ENCODE data around the gene TRIP10. TPM values are rescaled to one million over a fixed set of nuclear protein-coding genes. Genes with fewer than 3 reads are reported as not detected.
A peak's percentile ranks its signal among the peaks of the same experiment; 100 is the strongest.

Gene TRIP10
- total and polyA plus RNA-seq, 10 of the 15 experiments (the other 5 are each of a cell fraction or from before 2014, with no cell fraction given), result 0.79 to 54.5 (median 32.5) TPM

GRCh38 chr19:6772028-6772865 is 32.8 kb downstream of the TRIP10 start, which contains the start of gene VAV1 (continued):
- TF ChIP-seq ZNF592 (IDR thresholded peaks at IDR 0.05), result no peak
- TF ChIP-seq TCF7 (IDR thresholded peaks at IDR 0.05; ENCODE audit: borderline replicate concordance), result no peak
- peak in 1 of 2 experiments; percentile 91; a peak in 2 of 3 replicates for TF ChIP-seq EGR1 (IDR thresholded peaks at IDR 0.05; ENCODE audit: borderline replicate concordance in 1 of 2, low read depth in 2 of 2, low read length in 2 of 2)
- TF ChIP-seq, protein P1, sequence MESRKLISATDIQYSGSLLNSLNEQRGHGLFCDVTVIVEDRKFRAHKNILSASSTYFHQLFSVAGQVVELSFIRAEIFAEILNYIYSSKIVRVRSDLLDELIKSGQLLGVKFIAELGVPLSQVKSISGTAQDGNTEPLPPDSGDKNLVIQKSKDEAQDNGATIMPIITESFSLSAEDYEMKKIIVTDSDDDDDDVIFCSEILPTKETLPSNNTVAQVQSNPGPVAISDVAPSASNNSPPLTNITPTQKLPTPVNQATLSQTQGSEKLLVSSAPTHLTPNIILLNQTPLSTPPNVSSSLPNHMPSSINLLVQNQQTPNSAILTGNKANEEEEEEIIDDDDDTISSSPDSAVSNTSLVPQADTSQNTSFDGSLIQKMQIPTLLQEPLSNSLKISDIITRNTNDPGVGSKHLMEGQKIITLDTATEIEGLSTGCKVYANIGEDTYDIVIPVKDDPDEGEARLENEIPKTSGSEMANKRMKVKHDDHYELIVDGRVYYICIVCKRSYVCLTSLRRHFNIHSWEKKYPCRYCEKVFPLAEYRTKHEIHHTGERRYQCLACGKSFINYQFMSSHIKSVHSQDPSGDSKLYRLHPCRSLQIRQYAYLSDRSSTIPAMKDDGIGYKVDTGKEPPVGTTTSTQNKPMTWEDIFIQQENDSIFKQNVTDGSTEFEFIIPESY (IDR thresholded peaks at IDR 0.05), result no peak
- no peak for TF ChIP-seq ZNF24 (IDR thresholded peaks at IDR 0.05)
- TF ChIP-seq MTA3 (IDR thresholded peaks at IDR 0.05; ENCODE audit: borderline replicate concordance, low read length), result no peak
- TF ChIP-seq BMI1 (IDR thresholded peaks at IDR 0.05; ENCODE audit: borderline replicate concordance), result no peak
- TF ChIP-seq ZNF384 (IDR thresholded peaks at IDR 0.05; ENCODE audit: borderline replicate concordance, low read depth, low read length), result no peak
- TF ChIP-seq NFYA (IDR thresholded peaks at IDR 0.05; ENCODE audit: borderline replicate concordance, low read depth, low read length), result no peak
- TF ChIP-seq, protein P2, sequence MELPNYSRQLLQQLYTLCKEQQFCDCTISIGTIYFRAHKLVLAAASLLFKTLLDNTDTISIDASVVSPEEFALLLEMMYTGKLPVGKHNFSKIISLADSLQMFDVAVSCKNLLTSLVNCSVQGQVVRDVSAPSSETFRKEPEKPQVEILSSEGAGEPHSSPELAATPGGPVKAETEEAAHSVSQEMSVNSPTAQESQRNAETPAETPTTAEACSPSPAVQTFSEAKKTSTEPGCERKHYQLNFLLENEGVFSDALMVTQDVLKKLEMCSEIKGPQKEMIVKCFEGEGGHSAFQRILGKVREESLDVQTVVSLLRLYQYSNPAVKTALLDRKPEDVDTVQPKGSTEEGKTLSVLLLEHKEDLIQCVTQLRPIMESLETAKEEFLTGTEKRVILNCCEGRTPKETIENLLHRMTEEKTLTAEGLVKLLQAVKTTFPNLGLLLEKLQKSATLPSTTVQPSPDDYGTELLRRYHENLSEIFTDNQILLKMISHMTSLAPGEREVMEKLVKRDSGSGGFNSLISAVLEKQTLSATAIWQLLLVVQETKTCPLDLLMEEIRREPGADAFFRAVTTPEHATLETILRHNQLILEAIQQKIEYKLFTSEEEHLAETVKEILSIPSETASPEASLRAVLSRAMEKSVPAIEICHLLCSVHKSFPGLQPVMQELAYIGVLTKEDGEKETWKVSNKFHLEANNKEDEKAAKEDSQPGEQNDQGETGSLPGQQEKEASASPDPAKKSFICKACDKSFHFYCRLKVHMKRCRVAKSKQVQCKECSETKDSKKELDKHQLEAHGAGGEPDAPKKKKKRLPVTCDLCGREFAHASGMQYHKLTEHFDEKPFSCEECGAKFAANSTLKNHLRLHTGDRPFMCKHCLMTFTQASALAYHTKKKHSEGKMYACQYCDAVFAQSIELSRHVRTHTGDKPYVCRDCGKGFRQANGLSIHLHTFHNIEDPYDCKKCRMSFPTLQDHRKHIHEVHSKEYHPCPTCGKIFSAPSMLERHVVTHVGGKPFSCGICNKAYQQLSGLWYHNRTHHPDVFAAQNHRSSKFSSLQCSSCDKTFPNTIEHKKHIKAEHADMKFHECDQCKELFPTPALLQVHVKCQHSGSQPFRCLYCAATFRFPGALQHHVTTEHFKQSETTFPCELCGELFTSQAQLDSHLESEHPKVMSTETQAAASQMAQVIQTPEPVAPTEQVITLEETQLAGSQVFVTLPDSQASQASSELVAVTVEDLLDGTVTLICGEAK (IDR thresholded peaks at IDR 0.05; ENCODE audit: borderline replicate concordance), result no peak
- TF ChIP-seq ASH2L (IDR thresholded peaks at IDR 0.05; ENCODE audit: borderline replicate concordance, low read depth), result no peak
- peak; percentile 37 for TF ChIP-seq RAD21 (IDR thresholded peaks at IDR 0.05; ENCODE audit: insufficient read depth, low read depth, low read length)
- TF ChIP-seq, protein P3, sequence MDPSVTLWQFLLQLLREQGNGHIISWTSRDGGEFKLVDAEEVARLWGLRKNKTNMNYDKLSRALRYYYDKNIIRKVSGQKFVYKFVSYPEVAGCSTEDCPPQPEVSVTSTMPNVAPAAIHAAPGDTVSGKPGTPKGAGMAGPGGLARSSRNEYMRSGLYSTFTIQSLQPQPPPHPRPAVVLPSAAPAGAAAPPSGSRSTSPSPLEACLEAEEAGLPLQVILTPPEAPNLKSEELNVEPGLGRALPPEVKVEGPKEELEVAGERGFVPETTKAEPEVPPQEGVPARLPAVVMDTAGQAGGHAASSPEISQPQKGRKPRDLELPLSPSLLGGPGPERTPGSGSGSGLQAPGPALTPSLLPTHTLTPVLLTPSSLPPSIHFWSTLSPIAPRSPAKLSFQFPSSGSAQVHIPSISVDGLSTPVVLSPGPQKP (IDR thresholded peaks at IDR 0.05; ENCODE audit: low read depth, low read length), result no peak
- TF ChIP-seq ATF7 (IDR thresholded peaks at IDR 0.05; ENCODE audit: low read depth), result no peak; the same call in 1 of the 2 replicates
- no peak for TF ChIP-seq ETV6 (conservative IDR thresholded peaks at IDR 0.05 in 1 of 2, IDR thresholded peaks at IDR 0.05 in 1 of 2; ENCODE audit: borderline replicate concordance in 1 of 2, low read depth in 1 of 2)
- TF ChIP-seq IKZF2 (IDR thresholded peaks at IDR 0.05), result peak; percentile 15 to 52; a peak in 1 of 4 replicates
- 0 out of 2 replicates have a peak, but pooled peaks have one; percentile 20 for TF ChIP-seq ESRRA (IDR thresholded peaks at IDR 0.05; ENCODE audit: low read length)

Data from GM12878 (cell line).